NT2/D1 (cell line): ENCODE data around the gene TTC12.

ENCODE experiments used
- SUZ12 ChIP-seq: IDR thresholded peaks from 2 replicates; pipeline ENCODE4 v1.6.1; 2011; ENCODE audit not compliant: insufficient read length, insufficient read depth; ENCODE audit errors: extremely low read depth
- ZNF274 ChIP-seq: IDR thresholded peaks from 2 replicates; pipeline ENCODE4 v1.6.1; 2011; ENCODE audit warnings: mild to moderate bottlenecking, low read depth, low read length

DNA sequence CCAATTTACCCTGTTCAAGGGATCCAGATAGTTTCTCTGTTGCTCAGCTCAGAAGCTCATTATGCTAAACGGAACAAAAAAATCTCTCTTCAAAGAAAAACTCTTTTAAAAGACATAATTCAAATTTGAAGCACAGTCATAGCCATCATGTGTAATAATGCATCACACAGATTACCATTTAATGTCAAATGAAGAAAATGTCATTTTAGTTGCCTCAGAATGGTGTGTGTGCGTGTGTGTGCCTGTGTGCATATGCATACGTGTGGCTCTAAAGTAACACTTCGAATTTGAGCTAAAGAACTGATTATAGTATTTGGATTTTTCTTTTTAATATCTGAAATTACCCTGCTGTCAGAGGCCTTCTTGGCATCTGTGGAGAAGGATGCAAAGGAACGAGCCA, 9.9 kb downstream of the TTC12 start:
- no peak for TF ChIP-seq SUZ12
- no peak for TF ChIP-seq ZNF274
